GM21786 (cell line): ENCODE measurements around the gene YPEL1.
"Not testable (repeated sequence)": the region's sequence is repeated elsewhere in the genome, so short reads cannot be mapped to it uniquely, and the experiment has no call there.

Source experiments
- ATAC-seq: cut with Tn5 transposase; IDR thresholded peaks from one replicate; pipeline ENCODE4 v1.9.1; 2021; ENCODE audit not compliant: unreplicated experiment

Gene YPEL1

DNA sequence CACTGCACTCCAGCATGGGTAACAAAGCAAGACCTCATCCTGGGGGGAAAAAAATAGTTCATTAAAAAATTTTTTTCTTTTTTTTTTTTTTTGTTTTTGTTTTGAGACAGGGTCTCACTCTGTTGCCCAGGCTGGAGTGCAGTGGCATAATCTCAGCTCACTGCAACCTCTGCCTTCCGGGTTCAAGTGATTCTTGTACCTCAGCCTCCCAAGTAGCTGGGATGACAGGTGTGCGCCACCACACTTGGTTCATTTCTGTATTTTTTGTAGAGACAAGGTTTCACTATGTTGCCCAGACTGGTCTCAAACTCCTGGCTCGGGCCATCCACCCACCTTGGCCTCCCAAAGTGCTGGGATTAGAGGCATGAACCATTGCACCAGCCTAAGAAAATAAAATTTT is 11.1 kb downstream of the YPEL1 start:
- not testable (repeated sequence) for ATAC-seq

DNA sequence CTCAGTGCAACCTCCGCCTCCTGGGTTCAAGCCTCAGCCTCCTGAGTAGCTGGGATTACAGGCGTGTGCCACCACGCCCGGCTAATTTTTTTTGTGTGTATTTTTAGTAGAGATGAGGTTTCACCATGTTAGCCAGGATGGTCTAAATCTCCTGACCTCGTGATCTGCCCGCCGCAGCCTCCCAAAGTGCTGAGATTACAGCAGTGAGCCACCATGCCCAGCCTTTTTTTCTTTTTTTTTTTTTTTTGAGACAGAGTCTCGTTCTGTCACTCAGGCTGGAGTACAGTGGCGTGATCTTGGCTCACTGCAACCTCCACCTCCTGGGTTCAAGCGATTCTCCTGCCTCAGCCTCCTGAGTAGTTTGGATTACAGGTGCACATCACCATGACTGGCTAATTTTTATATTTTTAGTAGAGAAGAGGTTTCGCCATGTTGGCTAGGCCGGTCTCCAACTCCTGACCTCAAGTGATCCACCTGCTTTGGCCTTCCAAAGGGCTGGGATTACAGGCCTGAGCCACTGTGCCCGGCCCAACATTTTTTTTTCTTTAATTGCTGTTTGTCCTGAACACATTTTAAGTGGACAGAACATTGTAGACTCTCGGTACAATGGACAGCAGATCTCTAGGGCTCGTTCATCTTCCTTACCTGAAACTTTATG is 14.3 kb downstream of the YPEL1 start:
- not testable (repeated sequence) for ATAC-seq

DNA sequence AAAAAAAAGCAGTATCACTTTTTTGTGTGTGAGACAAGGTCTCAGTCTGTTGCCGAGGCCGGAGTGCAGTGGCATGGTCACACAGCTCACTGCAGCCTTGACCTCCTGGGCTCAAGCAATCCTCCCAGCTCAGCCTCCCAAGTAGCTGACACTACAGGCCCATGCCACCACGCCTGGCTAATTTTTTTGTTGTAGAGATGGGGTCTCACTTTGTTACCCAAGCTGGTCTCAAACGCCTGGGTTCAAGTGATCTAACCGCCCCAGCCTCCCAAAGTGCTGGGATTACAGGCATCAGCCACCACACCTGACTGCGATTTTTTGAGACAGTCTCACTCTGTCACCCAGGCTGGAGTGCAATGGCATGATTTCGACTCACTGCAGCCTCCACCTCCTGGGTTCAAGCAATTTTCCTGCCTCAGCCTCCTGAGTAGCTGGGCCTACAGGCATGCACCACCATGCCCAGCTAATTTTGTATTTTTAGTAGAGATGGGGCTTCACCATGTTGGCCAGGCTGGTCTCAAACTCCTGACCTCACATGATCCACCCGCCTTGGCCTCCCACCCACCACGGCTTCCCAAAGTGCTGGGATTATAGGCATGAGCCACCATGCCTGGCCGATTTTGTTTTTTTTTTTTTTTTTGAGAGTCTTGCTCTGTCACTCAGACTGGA is 15.3 kb downstream of the YPEL1 start:
- not testable (repeated sequence) for ATAC-seq

DNA sequence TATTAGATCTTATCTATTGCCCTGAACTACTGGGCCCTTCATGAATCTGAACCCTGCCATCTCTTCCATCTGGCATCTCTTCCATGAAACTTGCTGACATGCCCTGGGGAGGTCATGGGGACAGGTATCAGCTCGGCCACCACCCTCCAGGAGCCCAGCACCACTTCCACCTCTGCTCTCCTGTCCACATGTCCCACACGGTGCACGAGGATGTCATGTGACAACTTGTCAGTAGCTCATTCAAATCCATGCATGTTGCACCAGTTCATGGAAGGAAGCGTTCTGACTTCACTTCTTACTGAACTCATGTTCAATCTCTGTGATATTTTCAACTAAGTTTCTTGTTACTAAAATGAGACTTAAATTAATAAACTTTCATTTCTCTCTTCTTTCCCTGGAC is 16.6 kb downstream of the YPEL1 start:
- ATAC-seq: no peak

DNA sequence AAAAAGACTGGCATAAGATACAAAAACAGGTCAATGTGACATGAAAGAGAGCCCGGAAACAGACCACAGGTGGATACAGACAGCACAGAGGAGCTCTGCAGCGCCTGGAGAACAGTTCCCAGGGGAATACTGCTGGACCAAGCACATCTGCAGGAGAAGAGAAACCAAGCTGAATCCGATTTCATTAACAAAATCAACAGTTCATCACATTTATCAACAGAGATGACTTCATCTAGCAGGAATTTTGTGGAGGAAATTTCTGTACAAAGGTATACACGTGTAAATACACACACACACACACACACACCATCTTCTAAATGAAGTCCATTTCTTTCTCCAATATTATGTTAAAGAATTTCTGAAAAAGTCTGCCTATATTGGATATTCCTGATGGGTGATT is 17.1 kb downstream of the YPEL1 start:
- no peak for ATAC-seq

DNA sequence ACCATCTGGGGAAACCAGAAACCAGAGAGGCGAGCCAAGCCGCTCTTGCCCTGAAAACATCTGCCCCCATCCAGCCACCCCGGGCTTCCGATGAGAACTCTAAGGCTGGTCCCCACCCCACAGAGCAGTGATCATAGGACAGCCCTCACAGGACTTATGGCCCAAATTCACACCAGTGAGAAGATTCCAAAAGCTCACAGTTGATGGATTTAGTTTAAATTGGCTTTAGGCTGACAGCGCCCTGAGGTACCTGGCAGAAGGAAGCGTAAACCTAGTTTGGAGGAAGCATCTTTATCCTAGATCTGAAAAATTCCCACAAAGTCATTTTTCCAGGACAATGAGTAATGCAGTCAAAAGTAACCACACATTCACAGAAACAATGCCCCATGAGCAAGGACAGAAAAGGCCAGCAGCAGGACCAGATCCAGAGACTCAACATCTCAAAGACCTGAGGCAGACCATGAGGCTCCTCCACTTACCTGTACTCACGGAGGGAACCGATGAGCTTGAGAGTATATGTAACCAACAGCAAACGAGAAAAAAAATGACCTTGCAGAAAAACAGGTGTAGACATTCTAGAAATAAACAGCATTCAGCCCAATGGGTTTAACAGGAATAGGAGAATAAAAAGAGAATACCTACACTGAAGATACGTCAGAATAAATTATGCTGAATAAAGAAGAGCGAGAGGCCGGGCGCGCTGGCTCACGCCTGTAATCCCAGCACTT is 19.0 kb downstream of the YPEL1 start:
- not testable (repeated sequence) for ATAC-seq

DNA sequence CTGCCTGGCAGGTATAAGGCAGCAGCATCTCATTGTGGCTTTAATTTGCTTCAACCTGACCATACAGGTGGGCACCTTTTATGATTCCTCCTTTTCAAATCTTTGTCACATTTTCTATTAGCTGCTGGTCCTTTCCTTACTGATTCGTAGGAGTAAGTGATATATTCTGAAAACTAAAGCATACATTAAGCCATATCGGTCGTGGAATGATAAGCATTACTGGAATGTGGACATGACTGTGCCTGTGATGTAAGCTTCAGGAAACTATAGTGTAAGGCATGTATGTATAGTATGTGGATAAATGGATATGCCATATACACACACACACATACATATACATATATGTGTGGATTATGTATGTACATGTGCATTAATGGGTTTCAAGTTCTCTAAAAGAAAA is 20.8 kb downstream of the YPEL1 start:
- ATAC-seq: no peak

DNA sequence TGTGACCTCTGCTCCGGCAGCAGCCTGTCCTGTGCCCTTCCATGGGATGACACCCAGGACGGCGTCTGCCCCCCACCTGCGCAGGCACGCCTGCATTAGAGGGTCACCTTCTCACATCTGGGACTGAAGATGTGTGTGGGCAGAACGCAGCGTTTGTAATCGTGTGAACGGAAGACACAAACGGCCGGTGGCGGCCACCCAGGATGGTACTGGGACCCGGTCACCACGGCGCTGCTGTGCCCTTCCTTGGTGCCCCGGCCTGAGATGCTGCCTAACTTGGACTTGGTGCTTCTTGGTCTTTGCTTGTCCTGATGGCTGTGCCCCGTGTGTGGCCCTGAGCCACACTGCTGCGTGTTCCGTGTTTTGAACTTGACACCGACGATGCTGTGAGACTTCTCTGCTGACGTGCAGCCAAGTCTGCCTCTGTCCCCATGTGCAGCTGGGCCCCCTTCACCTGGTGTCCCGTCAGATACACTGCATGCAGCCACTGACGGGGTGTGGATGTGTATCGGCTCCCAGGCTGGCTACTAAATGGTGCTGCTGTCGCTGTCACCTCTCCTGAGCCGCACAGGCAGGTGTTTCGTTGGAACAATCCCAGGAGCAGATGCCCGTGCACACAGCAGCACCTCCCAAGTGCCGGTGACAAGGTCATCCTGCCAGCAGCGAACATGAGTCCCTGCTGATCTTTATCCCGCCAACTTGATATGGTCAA is 21.4 kb downstream of the YPEL1 start:
- no peak for ATAC-seq

DNA sequence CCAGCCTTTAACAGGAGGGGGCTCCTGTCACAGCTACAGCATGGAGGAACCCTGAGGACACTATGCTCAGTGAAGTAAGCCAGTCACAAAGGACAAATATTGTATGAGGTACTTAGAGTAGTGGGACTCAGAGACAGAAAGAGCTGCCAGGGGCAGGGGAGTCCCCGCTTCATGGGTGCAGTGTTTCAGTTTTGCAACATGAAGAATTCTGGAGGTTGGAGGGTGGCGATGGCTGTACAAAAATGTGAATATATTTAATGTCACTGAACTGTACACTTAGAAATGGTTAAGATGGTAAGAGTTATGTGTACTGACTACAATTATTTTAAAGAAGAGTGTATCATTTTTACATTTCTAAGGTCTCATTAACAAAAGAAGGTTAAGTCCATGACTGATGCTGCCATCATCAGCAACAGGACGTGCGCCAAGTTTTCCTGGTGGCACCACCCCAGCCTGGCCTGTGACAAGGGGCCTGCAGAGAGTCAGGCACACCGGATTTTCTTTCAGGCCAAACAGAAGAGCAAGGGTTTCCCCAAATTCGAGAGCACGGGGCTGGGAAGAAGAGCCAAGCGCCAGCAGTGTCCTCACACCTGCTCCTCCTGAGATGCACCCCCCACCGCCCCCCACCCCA is 22.1 kb downstream of the YPEL1 start:
- no peak for ATAC-seq

DNA sequence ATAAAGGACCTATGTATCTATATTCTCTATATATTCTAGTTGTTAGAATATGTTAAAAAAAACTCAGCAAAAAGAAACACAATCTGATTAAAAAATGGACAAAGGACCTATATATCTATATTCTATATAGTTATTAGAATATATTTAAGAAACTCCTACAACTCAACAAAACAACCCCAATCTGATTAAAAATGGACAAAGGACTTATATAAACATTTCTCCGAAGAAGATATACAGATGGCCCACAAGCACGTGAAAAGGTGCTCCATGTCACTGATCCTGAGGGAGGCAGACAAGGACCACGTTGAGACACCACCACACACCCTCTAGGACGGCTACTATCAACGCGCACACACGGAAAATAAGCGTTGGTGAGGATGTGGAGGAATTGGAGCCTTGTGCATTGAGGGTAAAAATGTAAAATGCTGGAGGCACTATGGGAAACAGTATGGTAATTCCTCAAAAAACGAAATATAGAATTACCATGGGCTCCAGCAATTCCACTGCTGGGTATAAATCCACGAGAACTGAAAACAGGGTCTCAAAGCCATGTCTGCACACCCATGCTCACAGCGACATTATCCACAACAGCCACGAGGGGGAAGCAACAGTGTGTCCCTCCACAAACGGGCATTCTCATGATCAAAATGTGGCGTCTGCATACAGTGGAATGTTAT is 22.7 kb downstream of the YPEL1 start:
- ATAC-seq: no peak

DNA sequence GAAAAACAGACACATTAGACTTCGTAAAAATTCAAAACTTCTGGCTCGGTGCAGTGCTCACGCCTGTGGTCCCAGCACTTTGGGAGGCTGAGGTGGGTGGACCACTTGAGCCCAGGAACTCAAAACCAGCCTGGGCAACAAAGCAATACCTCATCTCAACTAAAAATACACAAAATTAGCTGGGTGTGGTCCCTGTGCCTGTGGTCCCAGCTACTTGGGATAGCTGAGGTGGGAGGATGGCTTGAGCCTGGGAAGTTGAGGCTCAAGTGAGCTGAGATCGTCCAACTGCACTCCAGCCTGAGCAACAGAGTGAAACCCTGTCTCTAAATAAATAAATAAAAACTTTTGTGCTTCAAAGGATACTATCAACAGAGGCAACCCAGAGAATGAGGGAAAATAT is 23.7 kb downstream of the YPEL1 start:
- ATAC-seq: no peak

DNA sequence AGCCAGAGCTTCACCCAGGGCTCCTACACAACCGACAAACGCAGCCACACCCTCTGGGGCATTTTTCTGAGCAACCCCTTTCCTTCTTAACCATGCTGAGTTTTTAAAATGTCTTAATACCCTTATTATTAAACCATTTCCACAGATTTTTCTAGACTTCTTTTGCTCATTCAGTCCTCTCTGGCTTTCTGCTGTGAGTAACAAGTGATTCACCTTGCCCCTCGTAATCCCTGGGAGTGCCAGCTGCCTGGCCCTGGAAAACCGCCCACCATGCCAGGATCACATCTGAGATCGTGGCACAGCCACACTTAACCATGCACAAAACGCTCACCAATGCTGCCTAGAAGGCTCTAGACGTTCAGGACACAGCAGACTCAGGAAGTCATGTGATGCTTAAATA is 25.4 kb downstream of the YPEL1 start:
- no peak for ATAC-seq

DNA sequence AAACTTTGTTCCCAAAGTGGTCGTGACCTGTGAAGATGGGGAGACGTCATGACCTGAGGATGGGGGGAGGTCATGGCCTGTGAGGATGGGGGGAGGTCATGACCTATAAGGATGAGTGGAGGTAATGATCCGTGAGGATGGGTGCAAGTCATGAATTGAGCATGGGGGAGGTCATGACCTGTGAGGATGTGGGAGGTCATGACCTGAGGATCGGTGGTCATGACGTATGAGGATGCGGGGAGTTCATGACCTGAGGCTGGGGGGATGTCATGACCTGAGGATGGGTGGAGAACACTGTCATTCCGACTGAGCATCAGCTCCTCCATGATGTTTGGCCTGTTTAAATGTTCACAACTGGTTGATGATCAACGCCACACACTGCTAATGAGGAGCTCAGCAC is 25.9 kb downstream of the YPEL1 start:
- ATAC-seq: no peak

DNA sequence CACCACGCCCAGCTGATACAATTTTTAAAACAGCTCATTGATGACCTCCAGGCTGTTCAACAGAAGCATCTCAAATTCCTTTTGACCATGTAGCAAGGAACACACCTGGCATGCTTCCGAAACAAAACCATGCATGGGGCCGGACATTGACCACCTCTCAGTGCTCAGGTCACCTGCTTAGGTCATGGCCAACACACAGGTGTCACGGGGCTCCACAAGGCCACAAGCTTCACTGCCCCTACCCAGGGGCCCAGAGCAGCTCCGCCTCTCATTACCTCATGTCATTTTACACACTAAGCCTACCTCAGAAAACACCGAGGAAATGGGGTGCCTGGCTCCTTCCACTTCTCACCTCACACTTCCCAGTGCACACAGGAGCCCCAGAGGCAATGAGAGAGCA is 26.6 kb downstream of the YPEL1 start:
- ATAC-seq: no peak

DNA sequence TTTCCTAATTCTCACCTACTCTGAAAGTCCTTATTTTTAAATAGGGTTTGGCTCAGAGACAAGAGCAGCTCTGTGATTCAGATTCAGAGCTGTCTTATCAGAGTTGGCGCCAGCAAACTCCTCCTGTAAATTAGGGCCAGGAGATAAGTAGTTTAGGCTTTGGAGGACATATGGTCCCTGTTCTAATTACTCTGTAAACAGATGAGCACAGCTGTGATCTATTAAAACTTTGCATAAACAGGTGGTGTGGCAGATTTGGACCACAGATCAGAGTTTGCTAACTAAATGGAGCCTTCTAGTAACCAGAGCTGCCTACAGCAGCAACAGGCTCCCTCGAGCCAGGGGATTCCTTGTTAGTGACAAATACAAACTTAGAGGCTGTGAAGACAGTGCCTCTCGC is 27.9 kb downstream of the YPEL1 start:
- ATAC-seq: no peak

DNA sequence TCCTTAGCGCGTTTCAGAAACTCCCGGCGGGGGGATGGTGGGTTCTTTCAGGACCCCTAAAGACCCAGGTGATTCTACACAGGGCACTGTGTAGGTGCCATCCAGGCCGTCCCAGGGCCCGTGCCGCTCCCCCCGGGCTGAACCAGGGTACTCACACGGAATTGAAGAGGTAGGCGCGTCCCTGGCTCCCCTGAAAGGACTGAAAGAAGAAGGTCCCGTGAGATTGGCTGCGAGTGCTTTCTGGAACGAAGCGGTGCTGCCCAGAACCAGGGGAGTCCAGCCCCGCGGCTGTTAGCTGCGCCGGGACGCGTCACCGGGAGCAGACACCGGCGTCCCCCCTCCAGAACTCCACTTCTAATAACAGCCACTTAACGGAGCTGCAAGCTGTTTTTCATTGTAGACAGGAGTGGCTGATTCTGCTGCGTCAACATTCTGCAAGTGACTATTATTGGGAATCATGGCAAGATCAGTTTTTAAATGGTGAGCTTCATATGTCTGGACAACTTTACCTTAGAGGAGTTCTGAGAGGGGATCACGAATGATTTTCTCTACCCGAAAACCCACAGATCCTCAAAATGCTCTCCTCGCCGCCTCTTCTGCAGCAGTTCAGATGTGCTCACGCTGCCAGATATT is 31.8 kb downstream of the YPEL1 start:
- ATAC-seq: no peak

DNA sequence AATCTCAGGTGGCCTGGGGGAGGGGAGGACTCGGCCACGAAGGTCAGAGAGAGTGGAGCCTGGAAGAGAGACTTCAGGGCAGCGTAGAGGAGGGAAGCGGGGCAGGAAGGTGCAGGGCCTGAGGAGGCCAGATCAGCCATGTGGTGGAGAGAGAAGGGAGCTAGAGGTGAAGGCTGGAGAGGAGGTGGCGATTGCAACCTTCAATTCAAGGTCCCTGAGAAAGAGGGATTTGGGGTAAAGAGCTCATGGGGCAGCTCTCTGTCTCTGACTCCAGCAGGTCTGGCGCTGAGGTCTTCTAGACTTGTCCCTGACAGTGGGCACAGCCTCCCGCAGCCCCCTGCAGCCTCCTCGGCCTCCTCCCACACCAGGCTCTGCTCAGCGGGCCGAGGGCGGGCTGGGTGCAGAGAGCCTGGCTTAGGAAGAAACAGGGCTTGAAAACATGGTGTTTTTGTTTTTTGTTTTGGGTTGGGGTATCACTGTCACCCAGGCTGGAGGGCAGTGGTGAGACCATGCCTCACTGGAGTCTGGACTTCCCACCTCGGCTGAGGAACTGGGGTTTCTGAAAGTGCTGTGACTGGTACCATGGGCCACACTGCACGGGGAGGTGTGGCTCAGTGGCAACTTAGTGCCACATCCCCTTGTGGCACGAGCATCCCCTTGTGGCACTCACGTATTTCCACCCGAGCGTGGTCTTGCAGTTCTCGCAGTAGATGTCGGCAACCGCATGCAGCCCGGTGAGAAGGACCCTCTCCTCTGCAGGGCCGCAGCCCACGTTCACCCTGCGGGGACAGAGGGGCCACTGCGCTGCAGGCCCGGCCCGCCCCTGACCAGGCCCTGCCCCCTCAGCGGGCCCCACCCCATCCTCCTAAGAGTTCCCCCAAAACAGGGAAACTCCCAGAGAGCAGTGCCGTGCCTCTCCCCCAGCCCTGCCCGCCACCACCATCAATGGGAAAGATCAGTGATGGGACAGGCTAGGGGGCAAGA is 32.6 kb downstream of the YPEL1 start:
- ATAC-seq: no peak

DNA sequence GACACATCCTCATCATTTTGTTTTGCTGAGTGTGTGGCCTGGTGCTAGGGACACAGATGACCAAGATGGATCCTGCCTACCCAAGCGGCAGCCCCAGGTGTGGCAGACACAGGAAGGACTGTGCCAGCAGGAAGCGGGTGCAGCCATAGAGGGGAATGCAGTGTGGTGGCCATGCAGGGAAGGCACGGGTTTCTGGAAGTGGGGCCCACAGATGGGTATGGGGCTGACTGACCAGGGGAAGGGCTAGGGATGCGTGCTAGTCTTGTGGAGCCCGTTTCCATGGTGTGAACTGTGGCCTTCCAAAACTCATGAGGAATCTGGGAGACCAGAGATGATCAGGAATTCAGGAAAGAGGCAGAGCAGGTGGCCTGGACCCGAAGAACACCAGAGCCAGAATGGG is 33.5 kb downstream of the YPEL1 start:
- no peak for ATAC-seq

DNA sequence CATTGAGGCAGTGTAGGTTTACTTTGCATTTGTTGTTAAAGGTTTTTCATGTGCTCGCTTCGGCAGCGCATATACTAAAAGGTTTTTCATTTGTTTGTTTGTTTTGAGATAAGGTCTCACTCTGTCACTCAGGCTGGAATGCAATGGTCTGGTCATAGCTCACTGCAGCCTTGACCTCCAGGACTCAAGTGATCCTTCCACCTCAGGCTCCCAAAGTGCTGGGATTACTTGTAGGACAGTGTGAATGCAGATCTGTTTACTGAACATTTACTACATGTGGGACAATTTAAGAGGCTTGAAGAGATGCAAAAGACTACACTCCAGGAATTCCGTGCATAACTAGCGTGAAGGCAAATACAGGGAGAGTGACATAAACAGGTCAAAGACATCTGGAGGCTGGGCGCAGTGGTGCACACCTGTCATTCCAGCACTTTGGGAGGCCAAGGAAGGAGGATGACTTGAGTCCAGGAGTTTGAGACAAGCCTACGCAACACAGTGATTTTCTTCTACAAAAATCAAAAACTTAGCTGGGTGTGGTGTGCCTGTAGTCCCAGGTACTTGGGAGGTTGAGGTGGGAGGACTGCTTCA is 34.1 kb downstream of the YPEL1 start:
- ATAC-seq: no peak
